ENCODE results near the gene SASS6.
"Not testable (repeated sequence)": the region's sequence is repeated elsewhere in the genome, so short reads cannot be mapped to it uniquely, and the experiment has no call there.

SASS6 gene

GRCh38 chr1:100076744-100077143 is 56.0 kb downstream of the SASS6 start:
- no peak for DNase-seq
- TF ChIP-seq GATA1 (IDR thresholded peaks at IDR 0.05; ENCODE audit: low read depth, low read length) (no peak), POLR2A (IDR thresholded peaks at IDR 0.05; ENCODE audit: low read length) (no peak)

DNA sequence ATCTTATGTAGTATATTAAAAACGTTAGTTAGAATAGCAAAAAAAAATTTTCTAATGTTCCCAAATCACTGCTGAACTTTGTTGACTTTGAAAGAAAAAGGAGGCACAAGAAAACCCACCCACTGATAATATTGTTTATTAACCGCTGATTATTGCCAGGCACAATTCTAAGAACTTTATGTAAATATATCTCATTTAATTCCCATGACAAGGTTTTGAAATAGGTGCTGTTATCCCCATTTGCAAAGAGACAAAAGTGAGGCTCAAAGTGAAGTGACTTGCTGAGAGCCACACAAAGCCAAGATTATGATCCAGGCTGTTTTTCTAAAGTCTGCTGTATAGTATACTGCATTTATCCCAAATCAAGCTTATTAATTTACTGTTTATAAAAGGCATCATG is 56.4 kb downstream of the SASS6 start:
- DNase-seq, result no peak
- no peak for TF ChIP-seq GATA1 (IDR thresholded peaks at IDR 0.05; ENCODE audit: low read depth, low read length)
- TF ChIP-seq POLR2A (IDR thresholded peaks at IDR 0.05; ENCODE audit: low read length), result no peak

GRCh38 chr1:100075773-100076172 is 57.0 kb downstream of the SASS6 start:
- DNase-seq, result no peak
- no peak for TF ChIP-seq GATA1 (IDR thresholded peaks at IDR 0.05; ENCODE audit: low read depth, low read length)
- TF ChIP-seq POLR2A (IDR thresholded peaks at IDR 0.05; ENCODE audit: low read length), result no peak

- TF ChIP-seq POLR2A (IDR thresholded peaks at IDR 0.05; ENCODE audit: low read length) (no peak), GATA1 (IDR thresholded peaks at IDR 0.05; ENCODE audit: low read depth, low read length) (no peak)
- DNase-seq, result peak in 1 of 2 experiments; percentile 17
Measured at GRCh38 chr1:100074604-100075395, 57.9 kb downstream of the SASS6 start.

DNA sequence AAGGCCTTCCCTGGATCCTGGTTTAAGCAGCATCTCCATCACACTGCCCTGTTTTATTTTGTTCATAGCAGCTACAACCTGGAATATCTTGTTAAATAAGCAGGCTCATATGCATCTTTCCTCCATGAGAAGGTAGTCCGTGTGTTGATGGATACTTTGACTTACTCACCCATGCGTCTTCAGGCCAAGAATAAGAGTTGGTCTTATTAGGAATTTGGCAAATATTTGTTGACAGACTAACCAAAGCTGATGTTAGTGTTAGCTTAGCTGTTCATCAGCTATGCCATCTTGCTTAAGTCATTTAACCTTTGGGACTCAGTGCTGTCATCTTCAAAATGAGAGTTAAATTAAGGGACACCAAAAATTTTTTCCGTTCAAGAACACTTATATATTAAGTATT is 59.2 kb downstream of the SASS6 start:
- no peak for TF ChIP-seq POLR2A (IDR thresholded peaks at IDR 0.05; ENCODE audit: low read length)
- no peak for TF ChIP-seq GATA1 (IDR thresholded peaks at IDR 0.05; ENCODE audit: low read depth, low read length)
- DNase-seq, result no peak

GRCh38 chr1:100070201-100070939 is 62.4 kb downstream of the SASS6 start:
- TF ChIP-seq GATA1 (IDR thresholded peaks at IDR 0.05; ENCODE audit: low read depth, low read length), result no peak
- TF ChIP-seq POLR2A (IDR thresholded peaks at IDR 0.05; ENCODE audit: low read length), result no peak
- no peak for DNase-seq

GRCh38 chr1:100065969-100066227 is 66.8 kb downstream of the SASS6 start:
- TF ChIP-seq POLR2A (IDR thresholded peaks at IDR 0.05; ENCODE audit: low read length) (no peak), GATA1 (IDR thresholded peaks at IDR 0.05; ENCODE audit: low read depth, low read length) (no peak)
- no peak for DNase-seq

- DNase-seq, result peak in 1 of 2 experiments; percentile 26
- TF ChIP-seq POLR2A (IDR thresholded peaks at IDR 0.05; ENCODE audit: low read length), result no peak
- TF ChIP-seq GATA1 (IDR thresholded peaks at IDR 0.05; ENCODE audit: low read depth, low read length), result no peak
Measured at GRCh38 chr1:100065183-100065968, 67.4 kb downstream of the SASS6 start.

DNA sequence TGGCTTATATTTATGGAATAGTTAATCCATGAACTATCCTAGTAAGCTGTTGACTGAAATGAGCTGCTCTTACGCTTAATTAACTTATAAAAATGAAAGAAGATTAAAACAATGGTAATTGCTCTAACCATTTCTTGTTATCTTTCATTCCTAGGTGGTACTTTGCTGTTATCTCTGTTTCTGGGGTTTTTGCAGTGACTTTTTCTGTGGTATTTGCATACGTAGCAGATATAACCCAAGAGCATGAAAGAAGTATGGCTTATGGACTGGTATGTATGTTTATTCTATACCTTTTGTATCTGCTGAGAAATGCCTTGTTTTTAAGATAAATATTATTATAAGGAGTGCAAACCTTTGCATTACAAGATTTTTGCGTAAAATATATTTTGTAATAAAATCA is 71.0 kb downstream of the SASS6 start:
- peak in 1 of 2 experiments; percentile 35 for DNase-seq
- TF ChIP-seq POLR2A (IDR thresholded peaks at IDR 0.05; ENCODE audit: low read length), result no peak
- TF ChIP-seq GATA1 (IDR thresholded peaks at IDR 0.05; ENCODE audit: low read depth, low read length), result no peak

GRCh38 chr1:100053727-100054126 is 79.0 kb downstream of the SASS6 start:
- no peak for TF ChIP-seq POLR2A (IDR thresholded peaks at IDR 0.05; ENCODE audit: low read length)
- no peak for TF ChIP-seq GATA1 (IDR thresholded peaks at IDR 0.05; ENCODE audit: low read depth, low read length)
- no peak for DNase-seq

- TF ChIP-seq POLR2A (IDR thresholded peaks at IDR 0.05; ENCODE audit: low read length) (no peak), GATA1 (IDR thresholded peaks at IDR 0.05; ENCODE audit: low read depth, low read length) (no peak)
- DNase-seq, result no peak
Measured at GRCh38 chr1:100053119-100053518, 79.6 kb downstream of the SASS6 start.

GRCh38 chr1:100051893-100052292 is 80.8 kb downstream of the SASS6 start:
- no peak for TF ChIP-seq POLR2A (IDR thresholded peaks at IDR 0.05; ENCODE audit: low read length)
- no peak for TF ChIP-seq GATA1 (IDR thresholded peaks at IDR 0.05; ENCODE audit: low read depth, low read length)
- DNase-seq, result peak in 1 of 2 experiments; percentile 3

- no peak for TF ChIP-seq POLR2A (IDR thresholded peaks at IDR 0.05; ENCODE audit: low read length)
- DNase-seq, result no peak
Measured at GRCh38 chr1:100051401-100051800, 81.3 kb downstream of the SASS6 start.

- TF ChIP-seq POLR2A (IDR thresholded peaks at IDR 0.05; ENCODE audit: low read length) (no peak), GATA1 (IDR thresholded peaks at IDR 0.05; ENCODE audit: low read depth, low read length) (no peak)
- peak; percentile 59 to 68 for DNase-seq
Measured at GRCh38 chr1:100050139-100050538, 82.6 kb downstream of the SASS6 start.

DNA sequence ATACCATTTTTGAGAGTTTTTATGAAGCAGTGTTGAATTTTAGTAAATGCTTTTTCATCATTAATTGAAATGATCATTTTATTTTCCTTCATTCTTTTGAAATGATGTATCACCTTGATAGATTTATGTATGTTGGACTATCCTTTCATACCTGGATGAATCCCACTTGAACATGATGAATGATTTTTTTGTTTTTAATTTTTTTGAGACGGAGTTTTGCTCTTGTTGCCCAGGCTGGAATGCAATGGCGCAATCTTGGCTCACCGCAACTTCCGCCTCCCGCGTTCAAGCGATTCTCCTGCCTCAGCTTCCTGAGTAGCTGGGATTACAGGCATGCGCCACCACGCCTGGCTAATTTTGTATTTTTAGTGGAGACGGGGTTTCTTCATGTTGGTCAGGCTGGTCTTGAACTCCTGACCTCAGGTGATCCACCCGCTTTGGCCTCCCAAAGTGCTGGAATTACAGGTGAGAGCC is 85.5 kb downstream of the SASS6 start:
- not testable (repeated sequence) for DNase-seq

All from erythroblast (primary cell).